Type B pancreatic cell (in vitro differentiated cells): Measurements from ENCODE around the gene TPSB2. TPM values are rescaled to one million over a fixed set of nuclear protein-coding genes. Genes with fewer than 3 reads are reported as not detected.

Experiments
- DNase-seq: peaks from one replicate; pipeline ENCODE4 v3.0.0; 2021; ENCODE audit warnings: mixed read lengths; ENCODE audit not compliant: unreplicated experiment; ENCODE audit errors: extremely low spot score
- H3K27ac Mint-ChIP-seq: 2 replicates; pipeline ENCODE4 v1.8.0; 2021; ENCODE audit warnings: mild to moderate bottlenecking, mixed read lengths
- H3K27me3 Mint-ChIP-seq: 2 replicates; pipeline ENCODE4 v1.8.0; 2021; ENCODE audit warnings: mixed read lengths
- H3K36me3 Mint-ChIP-seq: 2 replicates; pipeline ENCODE4 v1.8.0; 2021; ENCODE audit warnings: mixed read lengths
- H3K4me1 Mint-ChIP-seq: one replicate; pipeline ENCODE4 v1.8.0; 2021; ENCODE audit warnings: mixed read lengths; ENCODE audit not compliant: unreplicated experiment
- H3K4me3 Mint-ChIP-seq: 2 replicates; pipeline ENCODE4 v1.8.0; 2021; ENCODE audit warnings: mild to moderate bottlenecking, mixed read lengths
- H3K9me3 Mint-ChIP-seq: 2 replicates; pipeline ENCODE4 v1.8.0; 2021; ENCODE audit warnings: mixed read lengths
- CTCF ChIP-seq: fragments of 200-600 bp; sonication (generic); conservative IDR thresholded peaks from 2 replicates; pipeline ENCODE4 v1.5.0; 2021; ENCODE audit warnings: antibody characterized with exemption, mild to moderate bottlenecking
- total RNA-seq: library from RNA; stranded (reverse); gene quantifications from 2 replicates; pipeline ENCODE4 v1.2.1, GENCODE V29; 2021; ENCODE audit warnings: low replicate concordance

The TPSB2 gene
- total RNA-seq, 1 donor from 2014 or later: not detected

DNA sequence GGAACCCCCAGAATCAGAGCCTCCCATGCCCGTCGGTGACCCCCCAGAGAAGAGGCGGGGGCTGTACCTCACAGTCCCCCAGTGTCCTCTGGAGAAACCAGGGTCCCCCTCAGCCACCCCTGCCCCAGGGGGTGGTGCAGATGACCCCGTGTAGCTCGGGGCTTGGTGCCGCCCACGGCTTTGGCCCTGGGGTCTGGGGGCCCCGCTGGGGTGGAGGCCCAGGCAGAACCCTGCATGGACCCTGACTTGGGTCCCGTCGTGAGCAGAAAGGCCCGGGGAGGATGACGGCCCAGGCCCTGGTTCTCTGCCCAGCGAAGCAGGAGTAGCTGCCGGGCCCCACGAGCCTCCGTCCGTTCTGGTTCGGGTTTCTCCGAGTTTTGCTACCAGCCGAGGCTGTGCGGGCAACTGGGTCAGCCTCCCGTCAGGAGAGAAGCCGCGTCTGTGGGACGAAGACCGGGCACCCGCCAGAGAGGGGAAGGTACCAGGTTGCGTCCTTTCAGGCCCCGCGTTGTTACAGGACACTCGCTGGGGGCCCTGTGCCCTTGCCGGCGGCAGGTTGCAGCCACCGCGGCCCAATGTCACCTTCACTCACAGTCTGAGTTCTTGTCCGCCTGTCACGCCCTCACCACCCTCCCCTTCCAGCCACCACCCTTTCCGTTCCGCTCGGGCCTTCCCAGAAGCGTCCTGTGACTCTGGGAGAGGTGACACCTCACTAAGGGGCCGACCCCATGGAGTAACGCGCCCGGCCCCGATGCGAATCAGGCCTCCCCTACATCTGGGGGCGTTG is 8.9 kb downstream of the TPSB2 start:
- H3K27me3 Mint-ChIP-seq: no peaks in the 10 kb centered on the region
- no peak overlapping the region for H3K4me3 Mint-ChIP-seq
- H3K4me1 Mint-ChIP-seq: no peaks in the 10 kb centered on the region
- H3K27ac Mint-ChIP-seq: no peak overlapping the region
- TF ChIP-seq CTCF: no peak
- H3K36me3 Mint-ChIP-seq: no peaks in the 10 kb centered on the region
- no peaks in the 10 kb centered on the region for H3K9me3 Mint-ChIP-seq
- DNase-seq: no peak

GRCh38 chr16:1220098-1220728 is 9.8 kb downstream of the TPSB2 start:
- no peak for TF ChIP-seq CTCF
- DNase-seq: no peak
- Mint-ChIP-seq H3K4me1 (no peaks in the 10 kb centered on the region), H3K36me3 (no peaks in the 10 kb centered on the region), H3K9me3 (no peaks in the 10 kb centered on the region), H3K4me3 (no peak overlapping the region), H3K27me3 (no peaks in the 10 kb centered on the region), H3K27ac (no peak overlapping the region)

GRCh38 chr16:1218930-1219611 is 10.9 kb downstream of the TPSB2 start:
- no peak overlapping the region for H3K27ac Mint-ChIP-seq
- H3K36me3 Mint-ChIP-seq: no peaks in the 10 kb centered on the region
- no peaks in the 10 kb centered on the region for H3K27me3 Mint-ChIP-seq
- no peaks in the 10 kb centered on the region for H3K4me1 Mint-ChIP-seq
- no peaks in the 10 kb centered on the region for H3K9me3 Mint-ChIP-seq
- no peak for DNase-seq
- TF ChIP-seq CTCF: no peak
- H3K4me3 Mint-ChIP-seq: no peak overlapping the region

DNA sequence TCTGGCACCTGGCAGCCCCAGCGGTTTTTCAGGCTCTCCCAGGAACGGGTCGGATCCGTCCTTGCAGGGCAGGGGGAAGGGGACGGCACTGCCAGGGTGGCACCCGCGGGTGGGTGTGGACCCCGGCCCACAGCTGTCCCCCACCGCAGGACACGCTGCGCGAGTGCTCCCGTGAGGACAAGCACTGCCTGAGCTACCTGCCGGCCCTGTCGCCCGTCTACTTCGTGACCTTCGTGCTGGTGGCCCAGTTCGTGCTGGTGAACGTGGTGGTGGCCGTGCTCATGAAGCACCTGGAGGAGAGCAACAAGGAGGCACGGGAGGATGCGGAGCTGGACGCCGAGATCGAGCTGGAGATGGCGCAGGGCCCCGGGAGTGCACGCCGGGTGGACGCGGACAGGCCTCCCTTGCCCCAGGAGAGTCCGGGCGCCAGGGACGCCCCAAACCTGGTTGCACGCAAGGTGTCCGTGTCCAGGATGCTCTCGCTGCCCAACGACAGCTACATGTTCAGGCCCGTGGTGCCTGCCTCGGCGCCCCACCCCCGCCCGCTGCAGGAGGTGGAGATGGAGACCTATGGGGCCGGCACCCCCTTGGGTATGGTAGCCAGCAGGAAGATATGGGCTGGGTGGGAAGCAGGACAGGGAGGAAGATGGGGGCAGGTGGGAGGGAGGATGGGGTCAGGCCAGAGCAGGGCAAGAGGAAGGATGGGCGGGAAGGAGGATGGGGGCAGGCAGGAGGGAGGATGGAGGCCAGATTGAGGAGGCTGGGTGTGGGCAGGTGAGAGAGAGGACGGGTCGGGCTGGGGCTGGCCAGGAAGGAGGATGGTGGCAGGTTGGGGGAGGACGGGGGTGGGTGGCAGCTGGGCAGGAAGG is 11.7 kb downstream of the TPSB2 start:
- no peaks in the 10 kb centered on the region for H3K4me1 Mint-ChIP-seq
- no peak for DNase-seq
- no peak for TF ChIP-seq CTCF
- H3K27me3 Mint-ChIP-seq: no peaks in the 10 kb centered on the region
- no peaks in the 10 kb centered on the region for H3K36me3 Mint-ChIP-seq
- H3K9me3 Mint-ChIP-seq: no peaks in the 10 kb centered on the region
- H3K27ac Mint-ChIP-seq: no peak overlapping the region
- H3K4me3 Mint-ChIP-seq: no peak overlapping the region

- TF ChIP-seq CTCF: no peak
- DNase-seq: no peak
- H3K4me3 Mint-ChIP-seq: no peak overlapping the region
- no peak overlapping the region for H3K27ac Mint-ChIP-seq
- no peaks in the 10 kb centered on the region for H3K36me3 Mint-ChIP-seq
- H3K9me3 Mint-ChIP-seq: no peaks in the 10 kb centered on the region
- H3K27me3 Mint-ChIP-seq: no peaks in the 10 kb centered on the region
- no peaks in the 10 kb centered on the region for H3K4me1 Mint-ChIP-seq
Measured at GRCh38 chr16:1217526-1217925, 12.5 kb downstream of the TPSB2 start.
